PC-9 (cell line): ENCODE measurements around the gene RBBP9. TPM values are rescaled to one million over a fixed set of nuclear protein-coding genes. Genes with fewer than 3 reads are reported as not detected.

Experiments used
- BruUV-seq: library from RNA; stranded (reverse); fragments of 400-500 nt; replicated peaks from 2 replicates; lab custom pipeline; 2021; lab: Mats Ljungman, UMichigan
- CTCF ChIA-PET: fragments of 300-600 bp; sonication (Branson Sonifier 250); formaldehyde crosslinking; loops from one replicate; lab custom pipeline; 2022; ENCODE audit warnings: antibody characterized with exemption; lab: Charles Lee
- POLR2A ChIA-PET: fragments of 300-600 bp; sonication (Branson Sonifier 250); formaldehyde crosslinking; loops from one replicate; lab custom pipeline; 2022; ENCODE audit warnings: antibody characterized with exemption; ENCODE audit not compliant: unreplicated experiment; lab: Charles Lee
- DNase-seq, 2 experiments: peaks; one replicate each; pipeline versions ENCODE4 v3.0.0 to v3.0.0-alpha.2; 2015 to 2022; ENCODE audit warnings: mixed read lengths in 1 of 2
- H2AFZ ChIP-seq: fragments of 200-600 bp; sonication (generic); 2 replicates; pipeline ENCODE4 v1.8.1; 2017; ENCODE audit warnings: antibody characterized with exemption
- H3F3A ChIP-seq: fragments of 200-600 bp; sonication (generic); 2 replicates; pipeline ENCODE4 v1.8.1; 2017; ENCODE audit warnings: antibody characterized with exemption, mild to moderate bottlenecking, low read depth; ENCODE audit not compliant: insufficient read depth
- H3K27ac ChIP-seq: fragments of 200-600 bp; sonication (generic); 2 replicates; pipeline ENCODE4 v1.6.1; 2016; ENCODE audit warnings: mixed run types
- H3K27me3 ChIP-seq: fragments of 200-600 bp; sonication (generic); 2 replicates; pipeline ENCODE4 v1.6.1; 2016; ENCODE audit warnings: low read depth, mixed run types; ENCODE audit not compliant: insufficient read depth
- H3K36me3 ChIP-seq: fragments of 200-600 bp; sonication (generic); 2 replicates; pipeline ENCODE4 v1.6.1; 2016; ENCODE audit warnings: low read depth, mixed run types
- H3K4me1 ChIP-seq: fragments of 200-600 bp; sonication (generic); replicated peaks from 2 replicates; pipeline ENCODE4 v1.6.1; 2016; ENCODE audit warnings: mixed run types; ENCODE audit not compliant: insufficient read depth
- H3K4me2 ChIP-seq: fragments of 200-600 bp; sonication (generic); 2 replicates; pipeline ENCODE4 v1.6.1; 2017; ENCODE audit warnings: mixed run types
- H3K4me3 ChIP-seq: fragments of 200-600 bp; sonication (generic); 2 replicates; pipeline ENCODE4 v1.6.1; 2016; ENCODE audit warnings: mixed run types
- H3K79me2 ChIP-seq: fragments of 200-600 bp; sonication (generic); 2 replicates; pipeline ENCODE4 v1.6.1; 2017; ENCODE audit warnings: low read depth, mixed run types
- H3K9me2 ChIP-seq: fragments of 200-600 bp; sonication (generic); 2 replicates; pipeline ENCODE4 v1.8.1; 2017; ENCODE audit warnings: mild to moderate bottlenecking; ENCODE audit not compliant: insufficient read depth
- H3K9me3 ChIP-seq: fragments of 200-600 bp; sonication (generic); 2 replicates; pipeline ENCODE4 v1.8.1; 2016; ENCODE audit warnings: low read depth; ENCODE audit not compliant: insufficient read depth
- H4K20me1 ChIP-seq: fragments of 200-600 bp; sonication (generic); 2 replicates; pipeline ENCODE4 v1.8.1; 2017; ENCODE audit not compliant: insufficient read depth
- EZH2 ChIP-seq: fragments of 200-600 bp; sonication (generic); IDR thresholded peaks from 2 replicates; pipeline ENCODE4 v1.8.0; 2017; ENCODE audit warnings: antibody characterized with exemption, low read depth
- intact Hi-C: fragments of 100-400 bp; cut with micrococcal nuclease; formaldehyde crosslinking; loops from one replicate; pipeline ENCODE4 v1.10.0; 2022; ENCODE audit not compliant: unreplicated experiment
- total RNA-seq: library from RNA; stranded (reverse); gene quantifications from 2 replicates; pipeline ENCODE4 v1.2.3, GENCODE V29; 2021
- TF ChIP-seq, protein P1 (sequence below): fragments of 200-600 bp; sonication (generic); conservative IDR thresholded peaks from 2 replicates; pipeline ENCODE4 v1.6.1; 2017; ENCODE audit warnings: mixed run types, antibody characterized with exemption, mild to moderate bottlenecking, moderate library complexity

RBBP9 gene
- total RNA-seq, 1 experiment from 2014 or later, result 29.5 TPM

DNA sequence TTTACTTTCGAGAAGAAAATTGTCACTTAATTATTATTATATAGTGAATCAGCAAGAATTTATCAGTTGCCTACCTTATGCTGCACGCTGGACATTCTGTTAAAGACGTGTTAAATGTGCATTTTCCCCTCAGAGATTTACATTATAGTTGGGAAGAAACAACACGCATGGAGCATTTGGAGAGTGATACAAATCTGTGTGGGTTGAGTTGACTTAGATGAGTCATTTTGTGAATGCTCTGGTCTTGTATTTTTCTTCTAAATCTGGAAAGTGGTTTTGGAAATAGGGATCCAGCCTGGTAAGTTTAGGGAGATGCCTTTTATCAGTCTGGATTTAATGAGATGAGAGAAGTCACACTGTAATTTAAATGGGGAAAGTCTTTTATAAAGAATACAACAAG, 46.2 kb upstream of the RBBP9 start:
- Histone ChIP-seq H3K4me3 (no peak overlapping the region), H3K79me2 (no peaks in the 10 kb centered on the region), H3K36me3 (peaks cover 6% of the 10 kb centered on the region; the same call in 1 of the 2 replicates), H4K20me1 (no peaks in the 10 kb centered on the region; the same call in 1 of the 2 replicates), H3K9me2 (no peaks in the 10 kb centered on the region), H3K27ac (no peak overlapping the region), H3K4me2 (no peak overlapping the region), H3K4me1 (no peaks in the 10 kb centered on the region), H3K9me3 (no peaks in the 10 kb centered on the region), H2AFZ (no peak overlapping the region), H3K27me3 (no peaks in the 10 kb centered on the region), H3F3A (0 out of 2 replicates have a peak, but pooled peaks cover 4% of the 10 kb centered on the region)
- intact Hi-C loops, result no loop called here
- POLR2A ChIA-PET, result no interaction called here
- TF ChIP-seq, protein P1, sequence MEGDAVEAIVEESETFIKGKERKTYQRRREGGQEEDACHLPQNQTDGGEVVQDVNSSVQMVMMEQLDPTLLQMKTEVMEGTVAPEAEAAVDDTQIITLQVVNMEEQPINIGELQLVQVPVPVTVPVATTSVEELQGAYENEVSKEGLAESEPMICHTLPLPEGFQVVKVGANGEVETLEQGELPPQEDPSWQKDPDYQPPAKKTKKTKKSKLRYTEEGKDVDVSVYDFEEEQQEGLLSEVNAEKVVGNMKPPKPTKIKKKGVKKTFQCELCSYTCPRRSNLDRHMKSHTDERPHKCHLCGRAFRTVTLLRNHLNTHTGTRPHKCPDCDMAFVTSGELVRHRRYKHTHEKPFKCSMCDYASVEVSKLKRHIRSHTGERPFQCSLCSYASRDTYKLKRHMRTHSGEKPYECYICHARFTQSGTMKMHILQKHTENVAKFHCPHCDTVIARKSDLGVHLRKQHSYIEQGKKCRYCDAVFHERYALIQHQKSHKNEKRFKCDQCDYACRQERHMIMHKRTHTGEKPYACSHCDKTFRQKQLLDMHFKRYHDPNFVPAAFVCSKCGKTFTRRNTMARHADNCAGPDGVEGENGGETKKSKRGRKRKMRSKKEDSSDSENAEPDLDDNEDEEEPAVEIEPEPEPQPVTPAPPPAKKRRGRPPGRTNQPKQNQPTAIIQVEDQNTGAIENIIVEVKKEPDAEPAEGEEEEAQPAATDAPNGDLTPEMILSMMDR, result no peak
- TF ChIP-seq EZH2, result no peak
- CTCF ChIA-PET, result no interaction called here
- no peak for DNase-seq
- no TSS peak for BruUV-seq

GRCh38 chr20:18541741-18542140, 44.7 kb upstream of the RBBP9 start:
- peaks cover 7% of the 10 kb centered on the region; the same call in 1 of the 2 replicates for H3K36me3 ChIP-seq
- no peak overlapping the region for H3K27ac ChIP-seq
- no peak overlapping the region for H2AFZ ChIP-seq
- ChIA-PET CTCF (no interaction called here), POLR2A (no interaction called here)
- DNase-seq, result no peak
- no peak for TF ChIP-seq EZH2
- TF ChIP-seq, protein P1, result no peak
- H3K4me2 ChIP-seq, result no peak overlapping the region
- no peaks in the 10 kb centered on the region for H3K9me2 ChIP-seq
- no peaks in the 10 kb centered on the region for H3K27me3 ChIP-seq
- no peaks in the 10 kb centered on the region for H3K79me2 ChIP-seq
- 0 out of 2 replicates have a peak, but pooled peaks cover 4% of the 10 kb centered on the region for H3F3A ChIP-seq
- H3K4me1 ChIP-seq, result no peaks in the 10 kb centered on the region
- no peaks in the 10 kb centered on the region for H3K9me3 ChIP-seq
- H3K4me3 ChIP-seq, result no peak overlapping the region
- intact Hi-C loops, result no loop called here
- H4K20me1 ChIP-seq, result no peaks in the 10 kb centered on the region; the same call in 1 of the 2 replicates
- BruUV-seq, result no TSS peak

DNA sequence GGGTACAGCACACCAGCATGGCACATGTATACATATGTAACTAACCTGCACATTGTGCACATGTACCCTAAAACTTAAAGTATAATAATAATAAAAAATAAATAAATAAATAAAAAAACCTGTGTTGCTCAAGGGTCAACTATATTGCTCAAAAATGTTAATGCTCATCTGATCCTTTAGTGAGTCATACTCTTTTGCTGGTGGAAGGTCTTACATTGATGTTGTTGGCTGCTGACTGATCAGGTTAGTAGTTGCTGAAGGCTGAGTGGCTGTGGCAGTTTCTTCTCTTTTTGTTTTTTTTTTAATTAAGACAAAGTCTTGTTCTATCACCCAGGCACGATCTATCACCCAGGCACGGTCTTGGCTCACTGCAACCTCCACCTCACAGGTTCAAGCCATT, 40.6 kb upstream of the RBBP9 start:
- Histone ChIP-seq H3K4me2 (no peak overlapping the region), H3K4me3 (no peak overlapping the region), H3K27ac (no peak overlapping the region), H3F3A (0 out of 2 replicates have a peak, but pooled peaks cover 4% of the 10 kb centered on the region), H4K20me1 (no peaks in the 10 kb centered on the region; the same call in 1 of the 2 replicates), H3K79me2 (no peaks in the 10 kb centered on the region), H3K4me1 (no peaks in the 10 kb centered on the region), H3K9me3 (no peaks in the 10 kb centered on the region), H3K36me3 (peaks cover 33% of the 10 kb centered on the region), H3K27me3 (no peaks in the 10 kb centered on the region), H3K9me2 (no peaks in the 10 kb centered on the region), H2AFZ (no peak overlapping the region)
- POLR2A ChIA-PET, result interaction anchor here (0.7 kb wide), 1 partner anchor 207 kb away, joined by 8 read pairs; no protein-coding TSS in a partner anchor
- intact Hi-C loops, result no loop called here
- no peak for DNase-seq
- CTCF ChIA-PET, result no interaction called here
- no TSS peak for BruUV-seq
- TF ChIP-seq, protein P1, result no peak
- no peak for TF ChIP-seq EZH2
